ENCODE data around the gene ACER2. TPM values are rescaled to one million over a fixed set of nuclear protein-coding genes. Genes with fewer than 3 reads are reported as not detected.
A peak's percentile ranks its signal among the peaks of the same experiment; 100 is the strongest.

The ACER2 gene
- total RNA-seq, 1 donor from 2014 or later: 0.70 TPM

GRCh38 chr9:19490269-19490668, 81.5 kb downstream of the ACER2 start:
- Mint-ChIP-seq H3K9me3 (ENCODE audit: unreplicated experiment) (no peaks in the 10 kb centered on the region), H3K4me3 (ENCODE audit: unreplicated experiment) (no peak overlapping the region), H3K27me3 (ENCODE audit: unreplicated experiment) (peaks cover 38% of the 10 kb centered on the region), H3K27ac (ENCODE audit: unreplicated experiment) (no peak overlapping the region), H3K36me3 (ENCODE audit: unreplicated experiment) (no peaks in the 10 kb centered on the region), H3K4me1 (ENCODE audit: unreplicated experiment) (no peaks in the 10 kb centered on the region)
- TF ChIP-seq CTCF (IDR thresholded peaks at IDR 0.05): no peak
- DNase-seq (ENCODE audit: extremely low spot score, unreplicated experiment): no peak

GRCh38 chr9:19490828-19491227, 82.0 kb downstream of the ACER2 start:
- H3K9me3 Mint-ChIP-seq (ENCODE audit: unreplicated experiment): no peaks in the 10 kb centered on the region
- no peak overlapping the region for H3K27ac Mint-ChIP-seq (ENCODE audit: unreplicated experiment)
- H3K27me3 Mint-ChIP-seq (ENCODE audit: unreplicated experiment): peaks cover 43% of the 10 kb centered on the region
- H3K4me3 Mint-ChIP-seq (ENCODE audit: unreplicated experiment): no peak overlapping the region
- TF ChIP-seq CTCF (IDR thresholded peaks at IDR 0.05): no peak
- H3K4me1 Mint-ChIP-seq (ENCODE audit: unreplicated experiment): no peaks in the 10 kb centered on the region
- H3K36me3 Mint-ChIP-seq (ENCODE audit: unreplicated experiment): no peaks in the 10 kb centered on the region
- DNase-seq (ENCODE audit: extremely low spot score, unreplicated experiment): no peak

- H3K9me3 Mint-ChIP-seq (ENCODE audit: unreplicated experiment): no peaks in the 10 kb centered on the region
- H3K27ac Mint-ChIP-seq (ENCODE audit: unreplicated experiment): no peak overlapping the region
- no peak for TF ChIP-seq CTCF (IDR thresholded peaks at IDR 0.05)
- no peak overlapping the region for H3K4me3 Mint-ChIP-seq (ENCODE audit: unreplicated experiment)
- no peaks in the 10 kb centered on the region for H3K36me3 Mint-ChIP-seq (ENCODE audit: unreplicated experiment)
- H3K27me3 Mint-ChIP-seq (ENCODE audit: unreplicated experiment): peaks cover 45% of the 10 kb centered on the region
- DNase-seq (ENCODE audit: extremely low spot score, unreplicated experiment): no peak
- no peaks in the 10 kb centered on the region for H3K4me1 Mint-ChIP-seq (ENCODE audit: unreplicated experiment)
Measured at GRCh38 chr9:19492775-19493173, 84.0 kb downstream of the ACER2 start.

GRCh38 chr9:19493174-19493811, 84.5 kb downstream of the ACER2 start:
- Mint-ChIP-seq H3K4me1 (ENCODE audit: unreplicated experiment) (no peaks in the 10 kb centered on the region), H3K27me3 (ENCODE audit: unreplicated experiment) (peaks cover 40% of the 10 kb centered on the region), H3K9me3 (ENCODE audit: unreplicated experiment) (no peaks in the 10 kb centered on the region), H3K4me3 (ENCODE audit: unreplicated experiment) (no peak overlapping the region), H3K36me3 (ENCODE audit: unreplicated experiment) (no peaks in the 10 kb centered on the region), H3K27ac (ENCODE audit: unreplicated experiment) (no peak overlapping the region)
- TF ChIP-seq CTCF (IDR thresholded peaks at IDR 0.05): peak; percentile 80
- DNase-seq (ENCODE audit: extremely low spot score, unreplicated experiment): no peak

- peaks cover 35% of the 10 kb centered on the region for H3K27me3 Mint-ChIP-seq (ENCODE audit: unreplicated experiment)
- no peaks in the 10 kb centered on the region for H3K36me3 Mint-ChIP-seq (ENCODE audit: unreplicated experiment)
- no peak overlapping the region for H3K27ac Mint-ChIP-seq (ENCODE audit: unreplicated experiment)
- H3K9me3 Mint-ChIP-seq (ENCODE audit: unreplicated experiment): no peaks in the 10 kb centered on the region
- DNase-seq (ENCODE audit: extremely low spot score, unreplicated experiment): no peak
- no peak overlapping the region for H3K4me3 Mint-ChIP-seq (ENCODE audit: unreplicated experiment)
- H3K4me1 Mint-ChIP-seq (ENCODE audit: unreplicated experiment): no peaks in the 10 kb centered on the region
- no peak for TF ChIP-seq CTCF (IDR thresholded peaks at IDR 0.05)
Measured at GRCh38 chr9:19493876-19494275, 85.1 kb downstream of the ACER2 start.

Measured in osteocyte (in vitro differentiated cells).